Keratinocyte (primary cell): ENCODE measurements around the gene PLA2G2F. TPM values are rescaled to one million over a fixed set of nuclear protein-coding genes. Genes with fewer than 3 reads are reported as not detected.

Source experiments
- DNase-seq: peaks from one replicate; pipeline ENCODE4 v3.0.0-alpha.2; 2011; ENCODE audit warnings: low read depth, missing footprints, low spot score
- FAIRE-seq: peaks from 2 replicates; lab custom pipeline; 2011; peaks lifted over from hg19 to GRCh38; lab: Jason Lieb, UNC
- H2AFZ ChIP-seq: 2 replicates; pipeline ENCODE4 v1.6.0; 2012; ENCODE audit warnings: low read length, control low read depth, inconsistent platforms; ENCODE audit not compliant: control insufficient read depth
- H3K27ac ChIP-seq: 2 replicates; pipeline ENCODE4 v1.5.1; 2011; ENCODE audit warnings: low read length; ENCODE audit not compliant: control insufficient read depth, insufficient read depth
- H3K27me3 ChIP-seq: 3 replicates; pipeline ENCODE4 v1.6.0; 2011; ENCODE audit warnings: low read length; ENCODE audit not compliant: control insufficient read depth, insufficient read depth; ENCODE audit errors: extremely low read depth
- H3K36me3 ChIP-seq, 2 experiments: 2 replicates in 1 of 2; 3 replicates in 1 of 2; pipeline ENCODE4 v1.5.1; 2011; ENCODE audit warnings: low read length in 2 of 2, mild to moderate bottlenecking in 1 of 2; ENCODE audit not compliant: control insufficient read depth in 2 of 2, insufficient read depth in 2 of 2; ENCODE audit errors: extremely low read depth in 1 of 2
- H3K4me1 ChIP-seq: 3 replicates; pipeline ENCODE4 v1.5.1; 2011; ENCODE audit warnings: low read length; ENCODE audit not compliant: control insufficient read depth, insufficient read depth; ENCODE audit errors: extremely low read depth
- H3K4me2 ChIP-seq: 3 replicates; pipeline ENCODE4 v1.6.0; 2011; ENCODE audit warnings: low read depth, low read length; ENCODE audit not compliant: control insufficient read depth, insufficient read depth; ENCODE audit errors: extremely low read depth
- H3K4me3 ChIP-seq, 3 experiments: fragments of 200-600 bp in 1 of 3; sonication (generic) in 1 of 3; 2 replicates in 2 of 3; 3 replicates in 1 of 3; pipeline ENCODE4 v1.5.1; 2011 to 2016; ENCODE audit warnings: low read length in 3 of 3, mild to moderate bottlenecking in 3 of 3, control low read depth in 2 of 3, inconsistent platforms in 1 of 3, low read depth in 1 of 3, mixed read lengths in 1 of 3, mixed run types in 1 of 3, moderate library complexity in 1 of 3; ENCODE audit not compliant: control insufficient read depth in 2 of 3, insufficient read depth in 2 of 3; ENCODE audit errors: extremely low read depth in 1 of 3
- H3K79me2 ChIP-seq: 2 replicates; pipeline ENCODE4 v1.6.0; 2012; ENCODE audit warnings: low read length; ENCODE audit not compliant: control insufficient read depth, insufficient read depth
- H3K9ac ChIP-seq: 3 replicates; pipeline ENCODE4 v1.6.0; 2011; ENCODE audit warnings: low read length; ENCODE audit not compliant: control insufficient read depth, insufficient read depth; ENCODE audit errors: extremely low read depth
- H3K9me1 ChIP-seq: 3 replicates; pipeline ENCODE4 v1.6.0; 2011; ENCODE audit warnings: low read length; ENCODE audit not compliant: control insufficient read depth, insufficient read depth; ENCODE audit errors: extremely low read depth
- H3K9me3 ChIP-seq: 2 replicates; pipeline ENCODE4 v1.5.1; 2012; ENCODE audit warnings: low read depth, low read length; ENCODE audit not compliant: control insufficient read depth
- H4K20me1 ChIP-seq: 3 replicates; pipeline ENCODE4 v1.6.0; 2011; ENCODE audit warnings: low read length; ENCODE audit not compliant: control insufficient read depth, insufficient read depth; ENCODE audit errors: extremely low read depth
- CTCF ChIP-seq, 3 experiments: IDR thresholded peaks in 1 of 3; conservative IDR thresholded peaks in 1 of 3; optimal IDR thresholded peaks in 1 of 3; 2 replicates in 2 of 3; 3 replicates in 1 of 3; pipeline versions ENCODE3 to v1.5.1; 2011; ENCODE audit warnings: low read length in 3 of 3, mild to moderate bottlenecking in 3 of 3, moderate library complexity in 2 of 3, control low read depth in 1 of 3, inconsistent platforms in 1 of 3; ENCODE audit not compliant: insufficient read depth in 2 of 3; ENCODE audit errors: extremely low read depth in 1 of 3
- EZH2 ChIP-seq: IDR thresholded peaks from one replicate; pipeline ENCODE4 v1.6.1; 2012; ENCODE audit warnings: inconsistent platforms, mild to moderate bottlenecking, low read length, moderate library complexity
- dilution Hi-C: fragments of 300-500 bp; cut with MboI; formaldehyde crosslinking; loops from one replicate; pipeline ENCODE4 v1.7.0; 2020; ENCODE audit warnings: low sequenced_read_pairs; ENCODE audit not compliant: extremely low pct_ligation_motif_present
- polyA minus RNA-seq, 3 experiments: library from RNA; depleted of rRNA, polyadenylated mRNA; stranded (reverse); fragments of >200 nt; gene quantifications; 1 replicate in 1 of 3; 2 replicates in 1 of 3; 3 replicates in 1 of 3; pipeline ENCODE4 v1.2.3, GENCODE V29; 2011
- polyA plus RNA-seq, 5 experiments: library from polyadenylated mRNA; depleted of rRNA in 3 of 5; stranded (reverse) in 3 of 5; stranded (forward) in 1 of 5; unstranded in 1 of 5; fragments of >200 nt; gene quantifications; 1 replicate in 1 of 5; 2 replicates in 3 of 5; 3 replicates in 1 of 5; pipeline versions ENCODE4 v1.2.1 to v1.2.3, GENCODE V29; 2011 to 2012; ENCODE audit warnings: missing spikeins in 2 of 5, low read depth in 1 of 5, low replicate concordance in 1 of 5

The PLA2G2F gene
- polyA plus RNA-seq (0.26 to 0.31 TPM (median 0.26 TPM) in 3 replicates), polyA minus RNA-seq (0.13 to 0.52 TPM (median 0.42 TPM) in 3 replicates)
- polyA plus RNA-seq (2011; ENCODE audit: low read depth) = 3.5 TPM
- 0.14 and 0.23 TPM in 2 replicates for polyA plus RNA-seq (2011; cell fraction: cytosol; rRNA removed)
- polyA plus RNA-seq (2011; cell fraction: nucleus; rRNA removed) = 1.7 and 2.2 TPM in 2 replicates
- polyA plus RNA-seq (2012; ENCODE audit: low replicate concordance) = 0.21 and 13.3 TPM in 2 replicates
- not detected for polyA minus RNA-seq (2011; cell fraction: cytosol; rRNA and poly(A)+ RNA removed)
- 0.39 and 0.95 TPM in 2 replicates for polyA minus RNA-seq (2011; cell fraction: nucleus; rRNA and poly(A)+ RNA removed)

GRCh38 chr1:20138961-20139550, at the start of gene PLA2G2F:
TSS of gene PLA2G2F (plus strand) at chr1:20139323. CDS start at chr1:20139428, 105 bp downstream.
- TF ChIP-seq EZH2 = no peak
- TF ChIP-seq CTCF (optimal IDR thresholded peaks at IDR 0.05 in 1 of 3, IDR thresholded peaks at IDR 0.05 in 1 of 3, conservative IDR thresholded peaks at IDR 0.05 in 1 of 3; ENCODE audit: extremely low read depth in 1 of 3, insufficient read depth in 2 of 3, low read length in 3 of 3) = no peak
- peaks cover 7% of the 10 kb centered on the region for H3K4me1 ChIP-seq
- no peak within 1 kb of the TSS for H3K9ac ChIP-seq
- no peaks in the 10 kb centered on the region for H3K79me2 ChIP-seq
- no peak within 1 kb of the TSS for H2AFZ ChIP-seq
- H3K36me3 ChIP-seq = no peaks in the 10 kb centered on the region
- no peak within 1 kb of the TSS for H3K4me3 ChIP-seq
- no peak within 1 kb of the TSS for H3K27ac ChIP-seq
- DNase-seq = no peak
- H3K4me2 ChIP-seq = no peak within 1 kb of the TSS
- dilution Hi-C loops = no loop called here
- no peaks in the 10 kb centered on the region for H3K9me3 ChIP-seq
- no peaks in the 10 kb centered on the region for H3K9me1 ChIP-seq
- FAIRE-seq = no peak
- no peaks in the 10 kb centered on the region for H3K27me3 ChIP-seq
- H4K20me1 ChIP-seq = no peaks in the 10 kb centered on the region

GRCh38 chr1:20089328-20090077, 49.6 kb upstream of the PLA2G2F start:
- Histone ChIP-seq H4K20me1 (no peaks in the 10 kb centered on the region), H3K9me3 (no peaks in the 10 kb centered on the region), H3K36me3 (no peaks in the 10 kb centered on the region), H3K4me2 (no peak overlapping the region), H3K4me3 (no peak overlapping the region), H2AFZ (no peak overlapping the region), H3K9me1 (no peaks in the 10 kb centered on the region), H3K9ac (no peak overlapping the region), H3K27ac (no peak overlapping the region), H3K27me3 (peaks cover 6% of the 10 kb centered on the region), H3K79me2 (no peaks in the 10 kb centered on the region), H3K4me1 (no peaks in the 10 kb centered on the region)
- TF ChIP-seq CTCF (optimal IDR thresholded peaks at IDR 0.05 in 1 of 3, IDR thresholded peaks at IDR 0.05 in 1 of 3, conservative IDR thresholded peaks at IDR 0.05 in 1 of 3; ENCODE audit: extremely low read depth in 1 of 3, insufficient read depth in 2 of 3, low read length in 3 of 3) (no peak), EZH2 (no peak)
- dilution Hi-C loops = no loop called here
- DNase-seq = no peak
- FAIRE-seq = no peak
